HT1080 (cell line): ENCODE data around the gene PAF1. TPM values are rescaled to one million over a fixed set of nuclear protein-coding genes. Genes with fewer than 3 reads are reported as not detected.

Experiments
- DNase-seq: peaks from one replicate; pipeline ENCODE4 v3.0.0-alpha.2; 2015; ENCODE audit warnings: low read depth
- polyA plus RNA-seq, 2 experiments: library from polyadenylated mRNA; depleted of rRNA; stranded (reverse); fragments of >200 nt; gene quantifications; 2 replicates each; pipeline ENCODE4 v1.2.3, GENCODE V29; 2015
- total RNA-seq: library from RNA; depleted of rRNA; stranded (reverse); fragments of >200 nt; shearing (Covaris generic); gene quantifications from 2 replicates; pipeline ENCODE4 v1.2.3, GENCODE V29; 2014; rRNA removed

Gene PAF1
- total RNA-seq = 47.3 and 56.1 TPM in 2 replicates
- polyA plus RNA-seq (2015; cell fraction: cytosol; rRNA removed) = 31.1 and 35.3 TPM in 2 replicates
- polyA plus RNA-seq (2015; cell fraction: nucleus; rRNA removed) = 39.2 and 43.4 TPM in 2 replicates

- DNase-seq = peak; percentile 100
Measured at GRCh38 chr19:39390751-39391437, at the start of gene PAF1, which contains the start of gene MED29. PAF1 (minus strand) TSS chr19:39391106; CDS start chr19:39390864, 242 bp downstream. MED29 (plus strand) TSS chr19:39391378; CDS start chr19:39391423, 45 bp downstream.

GRCh38 chr19:39438270-39438934 is 47.5 kb upstream of the PAF1 start:
- DNase-seq = peak; percentile 72

GRCh38 chr19:39436350-39436716 is 45.4 kb upstream of the PAF1 start:
- DNase-seq = no peak

GRCh38 chr19:39435499-39436349 is 44.8 kb upstream of the PAF1 start, which contains the start of gene RPS16:
RPS16 (minus strand) TSS chr19:39435949; CDS start chr19:39435895, 54 bp downstream.
- peak; percentile 96 for DNase-seq

GRCh38 chr19:39434123-39435076 is 43.5 kb upstream of the PAF1 start:
- DNase-seq = no peak

GRCh38 chr19:39433480-39434079 is 42.7 kb upstream of the PAF1 start:
- no peak for DNase-seq

GRCh38 chr19:39432677-39433025 is 41.7 kb upstream of the PAF1 start:
- DNase-seq = no peak

GRCh38 chr19:39430675-39431593 is 40.0 kb upstream of the PAF1 start:
- DNase-seq = peak; percentile 99

- no peak for DNase-seq
Measured at GRCh38 chr19:39428283-39429112, 37.6 kb upstream of the PAF1 start.

GRCh38 chr19:39427707-39428106 is 36.8 kb upstream of the PAF1 start:
- no peak for DNase-seq

GRCh38 chr19:39426170-39426569 is 35.3 kb upstream of the PAF1 start:
- no peak for DNase-seq

GRCh38 chr19:39425744-39426143 is 34.8 kb upstream of the PAF1 start:
- DNase-seq = no peak

- DNase-seq = no peak
Measured at GRCh38 chr19:39424934-39425333, 34.0 kb upstream of the PAF1 start.

GRCh38 chr19:39423258-39424086 is 32.6 kb upstream of the PAF1 start:
- DNase-seq = no peak

GRCh38 chr19:39422020-39422419 is 31.1 kb upstream of the PAF1 start:
- no peak for DNase-seq

- DNase-seq = no peak
Measured at GRCh38 chr19:39420769-39421168, 29.9 kb upstream of the PAF1 start.

- DNase-seq = no peak
Measured at GRCh38 chr19:39419003-39419402, 28.1 kb upstream of the PAF1 start.
